Coronary artery (tissue), 2 donors: ENCODE results near the gene WNT1.

Experiments
- DNase-seq: peaks from one replicate; pipeline ENCODE4 v3.0.0-alpha.2; 2017; ENCODE audit warnings: low spot score
- H3K27ac ChIP-seq, 2 donors: fragments of 200-600 bp; sonication (generic); one replicate each; pipeline ENCODE4 v1.5.1; 2016 to 2019
- H3K4me3 ChIP-seq: fragments of 200-600 bp; sonication (generic); 2 replicates; pipeline ENCODE4 v1.5.1; 2016; ENCODE audit warnings: mild to moderate bottlenecking, moderate library complexity
- CTCF ChIP-seq: fragments of 200-600 bp; sonication (generic); IDR thresholded peaks from one replicate; pipeline ENCODE4 v1.5.1; 2019; ENCODE audit warnings: antibody characterized with exemption

Gene WNT1

GRCh38 chr12:48937170-48937569 lies 41.0 kb upstream of the WNT1 start:
- TF ChIP-seq CTCF, result no peak

GRCh38 chr12:48938805-48939204 lies 39.3 kb upstream of the WNT1 start:
- no peak for TF ChIP-seq CTCF
- no peak overlapping the region for H3K27ac ChIP-seq
- DNase-seq, result no peak
- no peak overlapping the region for H3K4me3 ChIP-seq

More at GRCh38 chr12:48937170-48937569, 41.0 kb upstream of the WNT1 start:
- DNase-seq, result no peak
- Histone ChIP-seq H3K4me3 (no peak overlapping the region), H3K27ac (no peak overlapping the region)

GRCh38 chr12:48940181-48940580 lies 37.9 kb upstream of the WNT1 start:
- no peak overlapping the region for H3K27ac ChIP-seq
- no peak overlapping the region for H3K4me3 ChIP-seq
- TF ChIP-seq CTCF, result no peak
- no peak for DNase-seq

- Histone ChIP-seq H3K27ac (no peak overlapping the region), H3K4me3 (no peak overlapping the region)
- no peak for TF ChIP-seq CTCF
- no peak for DNase-seq
These were observed 34.9 kb upstream of the WNT1 start for GRCh38 chr12:48943221-48943620.

GRCh38 chr12:48946205-48946604 lies 31.9 kb upstream of the WNT1 start:
- H3K4me3 ChIP-seq, result no peak overlapping the region
- TF ChIP-seq CTCF, result no peak
- no peak for DNase-seq
- no peak overlapping the region for H3K27ac ChIP-seq

- Histone ChIP-seq H3K4me3 (no peak overlapping the region), H3K27ac (no peak overlapping the region)
- TF ChIP-seq CTCF, result no peak
- DNase-seq, result no peak
These were observed 31.2 kb upstream of the WNT1 start for GRCh38 chr12:48946943-48947342.

- no peak for TF ChIP-seq CTCF
- Histone ChIP-seq H3K27ac (no peak overlapping the region), H3K4me3 (no peak overlapping the region)
- no peak for DNase-seq
These were observed 30.4 kb upstream of the WNT1 start for GRCh38 chr12:48947727-48948126.
